HepG2 (cell line): ENCODE measurements around the gene MMP24OS. TPM values are rescaled to one million over a fixed set of nuclear protein-coding genes. Genes with fewer than 3 reads are reported as not detected.

Source experiments
- ATAC-seq: fragments of 200-7000 bp; cut with Tn5 transposase; 3 replicates; pipeline ENCODE4 v1.9.1; 2020; ENCODE audit warnings: mild to moderate bottlenecking, moderate library complexity
- BruUV-seq: library from RNA; stranded (reverse); fragments of 400-500 nt; replicated peaks from 2 replicates; lab custom pipeline; 2021; lab: Mats Ljungman, UMichigan
- CTCF ChIA-PET: fragments of 300-600 bp; formaldehyde crosslinking; extraction: SDS; loops from one replicate; lab custom pipeline; 2021; ENCODE audit warnings: low total read pairs, inconsistent platforms, low intra/inter-chr PET ratio; lab: Yijun Ruan, JAX
- POLR2A ChIA-PET: fragments of 350-600 bp; sonication (Branson Sonifier 250); formaldehyde crosslinking; loops from one replicate; lab custom pipeline; 2020; ENCODE audit warnings: antibody characterized with exemption, inconsistent platforms; lab: Yijun Ruan, JAX
- DNase-seq: peaks from one replicate; pipeline ENCODE4 v3.0.0-alpha.2; 2015; ENCODE audit warnings: low spot score
- FAIRE-seq: peaks from 3 replicates; lab custom pipeline; 2011; peaks lifted over from hg19 to GRCh38; lab: Jason Lieb, UNC
- H2AFZ ChIP-seq: one replicate; pipeline ENCODE4 v1.6.1; 2011; ENCODE audit warnings: low read length, inconsistent platforms
- H3K27ac ChIP-seq: fragments of 300-600 bp; 3 replicates; pipeline ENCODE4 v1.8.0; 2011; ENCODE audit warnings: mixed run types, mild to moderate bottlenecking, mixed read lengths, low read length, inconsistent platforms; ENCODE audit not compliant: insufficient read depth; ENCODE audit errors: extremely low read length
- H3K27me3 ChIP-seq, 2 experiments: fragments of 200-600 bp in 1 of 2; 2 replicates in 1 of 2; 3 replicates in 1 of 2; pipeline versions ENCODE4 v1.6.0 to v1.8.0; 2011; ENCODE audit warnings: low read length in 2 of 2, mild to moderate bottlenecking in 2 of 2, moderate library complexity in 2 of 2, inconsistent platforms in 1 of 2; ENCODE audit not compliant: insufficient read depth in 2 of 2, control insufficient read depth in 1 of 2
- H3K36me3 ChIP-seq, 2 experiments: fragments of 200-600 bp in 1 of 2; replicated peaks in 1 of 2; 2 replicates in 1 of 2; 3 replicates in 1 of 2; pipeline versions ENCODE4 v1.5.1 to v1.8.0; 2011; ENCODE audit warnings: low read length in 2 of 2, inconsistent platforms in 1 of 2; ENCODE audit not compliant: insufficient read depth in 2 of 2, control insufficient read depth in 1 of 2
- H3K4me1 ChIP-seq: 2 replicates; pipeline ENCODE4 v1.5.1; 2012; ENCODE audit warnings: low read length, inconsistent platforms; ENCODE audit not compliant: insufficient read depth
- H3K4me2 ChIP-seq: 2 replicates; pipeline ENCODE4 v1.6.0; 2011; ENCODE audit warnings: low read depth, low read length, inconsistent platforms
- H3K4me3 ChIP-seq, 3 experiments: fragments of 200-600 bp in 1 of 3; sonication (generic), shearing (Covaris generic) in 1 of 3; replicated peaks in 1 of 3; 2 replicates each; pipeline ENCODE4 v1.5.1; 2011 to 2016; ENCODE audit warnings: low read length in 3 of 3, inconsistent platforms in 2 of 3, low read depth in 2 of 3, mild to moderate bottlenecking in 2 of 3, control low read depth in 1 of 3, mixed read lengths in 1 of 3; ENCODE audit not compliant: insufficient read depth in 1 of 3
- H3K79me2 ChIP-seq: one replicate; pipeline ENCODE4 v1.6.1; 2011; ENCODE audit warnings: low read length, inconsistent platforms; ENCODE audit not compliant: insufficient read depth
- H3K9ac ChIP-seq: 2 replicates; pipeline ENCODE4 v1.6.0; 2011; ENCODE audit warnings: mild to moderate bottlenecking, low read depth, low read length, inconsistent platforms; ENCODE audit not compliant: insufficient read depth
- H3K9me3 ChIP-seq: 2 replicates; pipeline ENCODE4 v1.5.1; 2012; ENCODE audit warnings: mild to moderate bottlenecking, low read length
- H4K20me1 ChIP-seq: 2 replicates; pipeline ENCODE4 v1.6.0; 2011; ENCODE audit warnings: inconsistent platforms, mild to moderate bottlenecking, low read length, moderate library complexity; ENCODE audit not compliant: insufficient read depth
- GTF3A ChIP-seq: sonication (generic); formaldehyde crosslinking; conservative IDR thresholded peaks from 2 replicates; pipeline ENCODE4 v1.4.0; 2020; ENCODE audit warnings: mild to moderate bottlenecking, missing genetic modification reagents
- IRF1 ChIP-seq: sonication (generic); formaldehyde crosslinking; IDR thresholded peaks from 2 replicates; pipeline ENCODE4 v1.4.0; 2020; ENCODE audit warnings: low read depth, mild to moderate bottlenecking, missing genetic modification reagents
- IRX3 ChIP-seq: sonication (generic); formaldehyde crosslinking; IDR thresholded peaks from 2 replicates; pipeline ENCODE4 v1.8.1; 2023; ENCODE audit warnings: mild to moderate bottlenecking, low read depth, missing genetic modification reagents, borderline replicate concordance
- REXO4 ChIP-seq: sonication (generic); formaldehyde crosslinking; IDR thresholded peaks from 2 replicates; pipeline ENCODE4 v1.8.0; 2022; ENCODE audit warnings: missing genetic modification reagents, mild to moderate bottlenecking, borderline replicate concordance
- THAP9 ChIP-seq: sonication (generic); formaldehyde crosslinking; IDR thresholded peaks from 2 replicates; pipeline ENCODE4; 2020; ENCODE audit warnings: missing genetic modification reagents, mild to moderate bottlenecking, borderline replicate concordance
- ZNF34 ChIP-seq: sonication (generic); formaldehyde crosslinking; IDR thresholded peaks from 2 replicates; pipeline ENCODE4 v1.4.0; 2020; ENCODE audit warnings: mild to moderate bottlenecking, missing genetic modification reagents, borderline replicate concordance
- ZNF556 ChIP-seq: sonication (generic); formaldehyde crosslinking; IDR thresholded peaks from 2 replicates; pipeline ENCODE4 v1.4.0; 2020; ENCODE audit warnings: mild to moderate bottlenecking, missing genetic modification reagents, borderline replicate concordance
- ZNF580 ChIP-seq: IDR thresholded peaks from 2 replicates; pipeline ENCODE4 v1.6.1; 2016; ENCODE audit warnings: low read depth, borderline replicate concordance
- ZNF747 ChIP-seq: sonication (generic); formaldehyde crosslinking; IDR thresholded peaks from 2 replicates; pipeline ENCODE4 v1.8.1; 2023; ENCODE audit warnings: missing genetic modification reagents, mild to moderate bottlenecking, borderline replicate concordance
- WGBS: methylation state at CpG from one replicate; pipeline ENCODE4 v1.1.6; 2017; ENCODE audit warnings: low lambda C conversion rate; 5-methylcytosine and 5-hydroxymethylcytosine counted together
- in situ Hi-C: cut with HindIII; loops from 2 replicates; pipeline ENCODE4 v1.10.0; 2017; ENCODE audit warnings: low pct_unique_long_range_greater_than_20kb; ENCODE audit not compliant: extremely low pct_ligation_motif_present
- intact Hi-C: fragments of 100-400 bp; cut with micrococcal nuclease; formaldehyde crosslinking; loops from one replicate; pipeline ENCODE4 v1.10.0; 2022; ENCODE audit not compliant: unreplicated experiment
- polyA plus RNA-seq, 8 experiments: library from polyadenylated mRNA; depleted of rRNA in 3 of 8; stranded (reverse) in 7 of 8; unstranded in 1 of 8; fragments of >200 nt; fragmentation: Illumina TruSeq in 4 of 8; extraction: Trizol in 4 of 8; gene quantifications; 2 replicates each; pipeline versions ENCODE4 v1.2.1 to v1.2.3, GENCODE V29; 2011 to 2016; ENCODE audit warnings: low read depth in 4 of 8, missing spikeins in 1 of 8, mixed read lengths in 1 of 8; ENCODE audit not compliant: insufficient read depth in 1 of 8
- total RNA-seq, 5 experiments: library from RNA; depleted of rRNA; stranded (reverse); fragments of >200 nt; fragmentation: Illumina TruSeq; extraction: Trizol; gene quantifications; 2 replicates each; pipeline ENCODE4 v1.2.3, GENCODE V29; 2016; ENCODE audit warnings: low read depth in 1 of 5
- TF ChIP-seq, protein P1 (sequence below): sonication (generic); formaldehyde crosslinking; IDR thresholded peaks from 2 replicates; pipeline ENCODE4 v1.8.1; 2023; ENCODE audit warnings: mild to moderate bottlenecking, missing genetic modification reagents, borderline replicate concordance
- TF ChIP-seq, protein P2 (sequence below): sonication (generic); formaldehyde crosslinking; IDR thresholded peaks from 2 replicates; pipeline ENCODE4 v1.5.1; 2020; ENCODE audit warnings: missing genetic modification reagents, mild to moderate bottlenecking, borderline replicate concordance

MMP24OS gene
- total and polyA plus RNA-seq, 2 of the 13 experiments (the other 11 are each of a cell fraction or from before 2014, with no cell fraction given) = 6.0 to 8.5 TPM

- TF ChIP-seq THAP9 (CRISPR knock-in tag) (peak; percentile 16; the same call in 1 of the 2 replicates), ZNF34 (0 out of 2 replicates have a peak, but pooled peaks have one; percentile 54), GTF3A (CRISPR knock-in tag) (peak; percentile 54; the same call in 1 of the 2 replicates), IRF1 (CRISPR knock-in tag) (0 out of 2 replicates have a peak, but pooled peaks have one; percentile 18)
Measured at GRCh38 chr20:35286899-35287508, 9.1 kb upstream of the MMP24OS start (continued).

DNA sequence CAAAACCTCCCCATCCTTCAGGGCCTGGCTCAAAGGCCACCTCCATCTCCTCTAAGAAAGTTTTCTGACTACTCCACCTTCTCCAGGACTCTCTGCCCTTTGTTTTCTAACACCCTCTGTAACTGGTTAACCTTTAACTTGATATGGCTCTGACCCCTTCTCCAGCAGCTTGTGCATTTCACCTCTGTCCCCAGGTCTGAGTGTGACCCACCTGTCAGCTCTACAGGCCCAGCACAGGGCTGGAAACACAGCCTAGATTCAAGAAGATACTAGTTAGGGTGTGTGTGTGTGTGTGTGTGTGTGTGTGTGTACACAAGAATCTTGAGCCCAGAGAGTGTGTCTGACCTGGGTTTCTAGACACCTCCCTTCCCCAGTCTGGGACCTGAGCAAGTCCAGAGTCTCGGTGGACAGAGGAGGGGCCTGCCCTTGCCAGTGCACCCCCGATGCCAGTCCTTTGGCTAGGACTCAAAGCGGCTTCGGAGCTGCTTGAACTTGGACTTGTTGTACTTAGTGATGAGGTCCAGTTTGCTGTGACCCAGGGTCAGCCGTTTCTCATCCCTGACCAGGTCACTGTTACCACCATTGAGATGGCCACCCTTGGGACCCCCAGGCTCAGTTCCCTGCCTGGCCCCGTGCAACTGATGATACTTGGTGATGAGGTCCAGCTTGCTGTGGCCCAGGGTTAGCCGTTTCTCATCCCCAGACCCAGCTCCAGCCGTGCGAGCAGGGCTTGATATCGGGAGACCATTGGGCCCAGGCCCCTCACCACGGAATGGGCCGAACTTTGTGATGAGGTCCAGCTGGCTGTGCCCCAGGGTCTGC lies 8.4 kb upstream of the MMP24OS start:
- Histone ChIP-seq H3K79me2 (peaks cover 36% of the 10 kb centered on the region), H3K4me2 (peak overlapping the region; percentile 91), H2AFZ (no peak overlapping the region), H3K36me3 (peaks cover 0 to 10% of the 10 kb centered on the region in 2 experiments; a peak in 3 of 5 replicates), H3K9me3 (no peaks in the 10 kb centered on the region), H4K20me1 (peaks cover 9% of the 10 kb centered on the region), H3K4me3 (peak overlapping the region; percentile 80 to 98 (median 81)), H3K9ac (peak overlapping the region; percentile 97), H3K27ac (peak overlapping the region; percentile 95), H3K4me1 (peaks cover 70% of the 10 kb centered on the region), H3K27me3 (peaks cover 3 to 17% of the 10 kb centered on the region in 2 experiments; a peak in 3 of 5 replicates)
- peak; percentile 92 for FAIRE-seq
- POLR2A ChIA-PET = interaction anchor here (0.9 to 3.0 kb wide), 14 partner anchors 11 to 410 kb away, joined by 3 to 26 read pairs (median 5); partner anchors contain the start of genes ACSS2, CEP250, EDEM2 and UQCC1
- in situ Hi-C loops = no loop called here
- CTCF ChIA-PET = interaction anchor here (0.8 to 1.1 kb wide), 2 partner anchors 18 to 21 kb away, joined by 3 to 5 read pairs; no protein-coding TSS in a partner anchor
- peak; percentile 70 for ATAC-seq
- WGBS = 11% methylated on average over 9 of the region's 12 CpGs
- BruUV-seq = no TSS peak
- DNase-seq = peak; percentile 86
- intact Hi-C loops = no loop called here
- no peak for TF ChIP-seq ZNF556
- TF ChIP-seq, protein P1, sequence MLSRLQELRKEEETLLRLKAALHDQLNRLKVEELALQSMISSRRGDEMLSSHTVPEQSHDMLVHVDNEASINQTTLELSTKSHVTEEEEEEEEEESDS (CRISPR knock-in tag) = no peak
- TF ChIP-seq ZNF580 (CRISPR knock-in tag) = 0 out of 2 replicates have a peak, but pooled peaks have one; percentile 52
- TF ChIP-seq, protein P2, sequence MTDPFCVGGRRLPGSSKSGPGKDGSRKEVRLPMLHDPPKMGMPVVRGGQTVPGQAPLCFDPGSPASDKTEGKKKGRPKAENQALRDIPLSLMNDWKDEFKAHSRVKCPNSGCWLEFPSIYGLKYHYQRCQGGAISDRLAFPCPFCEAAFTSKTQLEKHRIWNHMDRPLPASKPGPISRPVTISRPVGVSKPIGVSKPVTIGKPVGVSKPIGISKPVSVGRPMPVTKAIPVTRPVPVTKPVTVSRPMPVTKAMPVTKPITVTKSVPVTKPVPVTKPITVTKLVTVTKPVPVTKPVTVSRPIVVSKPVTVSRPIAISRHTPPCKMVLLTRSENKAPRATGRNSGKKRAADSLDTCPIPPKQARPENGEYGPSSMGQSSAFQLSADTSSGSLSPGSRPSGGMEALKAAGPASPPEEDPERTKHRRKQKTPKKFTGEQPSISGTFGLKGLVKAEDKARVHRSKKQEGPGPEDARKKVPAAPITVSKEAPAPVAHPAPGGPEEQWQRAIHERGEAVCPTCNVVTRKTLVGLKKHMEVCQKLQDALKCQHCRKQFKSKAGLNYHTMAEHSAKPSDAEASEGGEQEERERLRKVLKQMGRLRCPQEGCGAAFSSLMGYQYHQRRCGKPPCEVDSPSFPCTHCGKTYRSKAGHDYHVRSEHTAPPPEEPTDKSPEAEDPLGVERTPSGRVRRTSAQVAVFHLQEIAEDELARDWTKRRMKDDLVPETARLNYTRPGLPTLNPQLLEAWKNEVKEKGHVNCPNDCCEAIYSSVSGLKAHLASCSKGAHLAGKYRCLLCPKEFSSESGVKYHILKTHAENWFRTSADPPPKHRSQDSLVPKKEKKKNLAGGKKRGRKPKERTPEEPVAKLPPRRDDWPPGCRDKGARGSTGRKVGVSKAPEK (CRISPR knock-in tag) = no peak
- no peak for TF ChIP-seq REXO4
- TF ChIP-seq IRX3 (CRISPR knock-in tag) = peak; percentile 79; the same call in 1 of the 2 replicates
- peak; percentile 79 for TF ChIP-seq ZNF747 (CRISPR knock-in tag)
